ENCODE data around the gene HDAC4.

DNA sequence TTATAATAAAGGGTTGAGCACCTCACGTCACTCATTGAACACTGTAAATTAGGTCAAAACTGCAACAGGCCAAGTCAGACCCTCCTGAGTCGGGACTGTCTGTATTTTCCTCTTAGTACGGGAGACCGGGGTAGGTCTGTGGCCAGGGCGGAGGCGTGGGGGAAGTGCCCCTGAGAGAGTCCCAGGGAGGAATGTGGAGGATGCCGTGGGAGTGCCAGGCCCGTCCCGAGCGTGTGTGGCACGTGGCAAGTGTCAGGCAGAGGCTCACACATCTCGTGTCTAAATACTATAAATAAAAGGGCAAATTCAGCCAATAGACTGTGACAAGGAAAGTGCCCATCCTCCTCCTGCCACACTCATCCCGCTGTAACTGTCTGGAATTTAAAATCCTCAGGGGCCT is 6.3 kb upstream of the HDAC4 start:
- TF ChIP-seq POLR2A (IDR thresholded peaks at IDR 0.05) = no peak
- TF ChIP-seq, protein P1, sequence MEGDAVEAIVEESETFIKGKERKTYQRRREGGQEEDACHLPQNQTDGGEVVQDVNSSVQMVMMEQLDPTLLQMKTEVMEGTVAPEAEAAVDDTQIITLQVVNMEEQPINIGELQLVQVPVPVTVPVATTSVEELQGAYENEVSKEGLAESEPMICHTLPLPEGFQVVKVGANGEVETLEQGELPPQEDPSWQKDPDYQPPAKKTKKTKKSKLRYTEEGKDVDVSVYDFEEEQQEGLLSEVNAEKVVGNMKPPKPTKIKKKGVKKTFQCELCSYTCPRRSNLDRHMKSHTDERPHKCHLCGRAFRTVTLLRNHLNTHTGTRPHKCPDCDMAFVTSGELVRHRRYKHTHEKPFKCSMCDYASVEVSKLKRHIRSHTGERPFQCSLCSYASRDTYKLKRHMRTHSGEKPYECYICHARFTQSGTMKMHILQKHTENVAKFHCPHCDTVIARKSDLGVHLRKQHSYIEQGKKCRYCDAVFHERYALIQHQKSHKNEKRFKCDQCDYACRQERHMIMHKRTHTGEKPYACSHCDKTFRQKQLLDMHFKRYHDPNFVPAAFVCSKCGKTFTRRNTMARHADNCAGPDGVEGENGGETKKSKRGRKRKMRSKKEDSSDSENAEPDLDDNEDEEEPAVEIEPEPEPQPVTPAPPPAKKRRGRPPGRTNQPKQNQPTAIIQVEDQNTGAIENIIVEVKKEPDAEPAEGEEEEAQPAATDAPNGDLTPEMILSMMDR (IDR thresholded peaks at IDR 0.05) = no peak
